ENCODE results near the gene DFFB.

The DFFB gene

DNA sequence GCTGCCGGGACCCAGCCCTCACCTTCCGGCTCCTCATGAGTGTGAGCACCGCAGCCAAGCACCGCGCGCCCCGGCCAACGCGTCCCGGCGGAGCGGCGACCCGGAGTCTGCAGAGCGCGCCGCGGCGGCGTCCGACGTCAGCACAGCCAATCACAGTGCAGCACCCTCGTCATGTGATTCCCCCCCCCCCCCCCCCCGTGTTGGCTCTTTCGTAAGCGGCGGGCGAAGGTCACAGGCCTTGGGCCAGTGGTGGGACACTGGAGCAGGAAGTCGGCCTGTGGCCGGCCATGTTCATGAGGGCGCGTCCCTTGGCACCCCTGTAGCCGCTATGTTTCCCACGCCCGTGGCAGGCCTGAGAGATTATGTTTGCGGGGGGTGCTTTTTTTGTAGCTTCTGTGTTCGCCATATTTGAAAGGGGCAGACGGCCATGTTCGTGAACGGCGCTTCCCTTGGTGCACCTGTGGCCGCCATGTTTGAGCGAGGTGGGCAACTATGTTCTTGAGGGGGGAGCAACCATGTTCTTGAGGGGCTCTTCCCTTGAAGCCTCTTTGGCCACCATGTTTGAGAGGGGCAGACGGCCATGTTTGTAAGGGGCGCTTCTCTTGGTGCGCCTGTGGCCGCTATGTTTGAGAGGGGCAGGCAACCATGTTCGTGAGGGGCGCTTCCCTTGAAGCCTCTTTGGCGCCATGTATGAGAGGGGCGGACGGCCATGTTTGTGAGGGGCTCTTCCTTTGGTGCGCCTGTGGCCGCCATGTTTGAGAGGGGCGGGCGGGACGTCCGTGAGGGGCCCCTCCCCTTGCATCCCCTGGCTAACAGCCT, 43.1 kb downstream of the DFFB start, which contains the start of gene C1orf174:
Gene C1orf174 (minus strand): TSS at position 123 of the 819 bp plus-strand sequence. CDS start 86 bp downstream, at position 37.
- peak within 1 kb of the TSS; percentile 88 to 90 for H3K4me3 ChIP-seq (ENCODE audit: low read depth in 1 of 2, low read length in 2 of 2)
- no peaks in the 10 kb centered on the region for H3K27me3 ChIP-seq (ENCODE audit: control insufficient read depth in 1 of 2, insufficient read depth in 2 of 2, low read length in 2 of 2)
- H3K4me1 ChIP-seq (ENCODE audit: control insufficient read depth in 1 of 2, insufficient read depth in 2 of 2, low read length in 2 of 2) = peaks cover 26 to 30% of the 10 kb centered on the region in 2 donors
- peaks cover 0 to 5% of the 10 kb centered on the region in 2 donors for H3K36me3 ChIP-seq (ENCODE audit: control insufficient read depth in 1 of 2, insufficient read depth in 2 of 2, low read length in 2 of 2)
- H3K9me3 ChIP-seq (ENCODE audit: control insufficient read depth in 1 of 2, low read length in 2 of 2) = peaks cover 0 to 5% of the 10 kb centered on the region in 2 donors
- H3K9ac ChIP-seq (ENCODE audit: low read depth in 1 of 2, low read length in 2 of 2) = peak within 1 kb of the TSS; percentile 84 to 89
- H3K27ac ChIP-seq (ENCODE audit: low read depth, low read length) = peak within 1 kb of the TSS; percentile 98

DNA sequence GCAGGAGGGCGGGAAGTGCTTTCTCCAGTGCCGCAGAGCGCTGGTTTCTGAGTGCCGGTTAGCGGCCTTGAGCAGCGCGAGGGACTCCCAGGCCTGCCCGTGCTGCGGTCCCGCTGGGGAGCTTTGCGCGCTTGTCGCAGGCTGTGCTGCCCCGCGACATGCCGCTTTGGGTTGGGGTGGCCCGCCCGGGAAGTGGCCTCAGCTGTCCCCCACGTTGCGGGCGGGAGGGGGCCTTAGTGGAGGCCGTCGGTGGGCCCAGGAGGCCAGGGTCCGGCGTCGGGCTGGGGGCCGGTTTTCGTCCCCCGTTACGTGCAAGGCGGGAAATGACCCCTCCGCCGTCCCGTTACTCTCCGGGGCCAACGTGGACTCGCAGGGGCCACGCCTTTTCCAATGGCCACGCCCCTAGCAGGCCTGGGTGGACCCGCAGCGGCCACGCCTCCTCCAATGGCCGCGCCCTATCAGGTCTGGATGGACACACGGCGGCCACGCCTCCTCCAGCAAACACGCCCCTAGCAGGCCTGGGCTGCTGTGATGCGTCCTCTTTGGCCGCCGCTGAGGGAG, 43.8 kb downstream of the DFFB start:
- peaks cover 26 to 30% of the 10 kb centered on the region in 2 donors for H3K4me1 ChIP-seq (ENCODE audit: control insufficient read depth in 1 of 2, insufficient read depth in 2 of 2, low read length in 2 of 2)
- H3K9ac ChIP-seq (ENCODE audit: low read depth in 1 of 2, low read length in 2 of 2) = peak overlapping the region; percentile 84 to 89

DNA sequence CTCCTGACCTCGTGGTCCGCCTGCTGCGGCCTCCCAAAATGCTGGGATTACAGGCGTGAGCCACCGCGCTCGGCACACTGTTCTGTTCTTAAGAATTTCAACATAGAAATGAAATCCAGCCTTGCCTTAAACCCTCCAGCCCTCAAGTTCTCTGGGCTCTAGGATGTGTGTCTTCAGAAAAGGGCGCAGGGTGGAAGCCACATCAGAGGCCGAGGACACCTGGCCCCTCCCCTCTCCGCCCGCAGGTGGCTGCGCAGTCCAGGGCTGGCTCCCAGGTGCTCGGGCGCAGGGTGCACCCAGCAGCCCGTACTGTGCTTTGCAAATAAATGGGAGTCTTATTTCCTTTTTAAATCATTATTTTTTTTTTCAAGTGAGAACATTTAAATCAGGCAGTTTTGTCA, 44.8 kb downstream of the DFFB start:
- H3K27ac ChIP-seq (ENCODE audit: low read depth, low read length) = no peak overlapping the region
- no peak overlapping the region for H3K9ac ChIP-seq (ENCODE audit: low read depth in 1 of 2, low read length in 2 of 2)
- no peaks in the 10 kb centered on the region for H3K36me3 ChIP-seq (ENCODE audit: control insufficient read depth in 1 of 2, insufficient read depth in 2 of 2, low read length in 2 of 2)
- H3K4me1 ChIP-seq (ENCODE audit: control insufficient read depth in 1 of 2, insufficient read depth in 2 of 2, low read length in 2 of 2) = peaks cover 26 to 30% of the 10 kb centered on the region in 2 donors
- H3K9me3 ChIP-seq (ENCODE audit: control insufficient read depth in 1 of 2, low read length in 2 of 2) = peaks cover 0 to 5% of the 10 kb centered on the region in 2 donors
- H3K4me3 ChIP-seq (ENCODE audit: low read depth in 1 of 2, low read length in 2 of 2) = no peak overlapping the region
- no peaks in the 10 kb centered on the region for H3K27me3 ChIP-seq (ENCODE audit: control insufficient read depth in 1 of 2, insufficient read depth in 2 of 2, low read length in 2 of 2)

More for the DNA sequence above, 43.8 kb downstream of the DFFB start:
- no peaks in the 10 kb centered on the region for H3K27me3 ChIP-seq (ENCODE audit: control insufficient read depth in 1 of 2, insufficient read depth in 2 of 2, low read length in 2 of 2)
- peaks cover 0 to 5% of the 10 kb centered on the region in 2 donors for H3K9me3 ChIP-seq (ENCODE audit: control insufficient read depth in 1 of 2, low read length in 2 of 2)
- H3K4me3 ChIP-seq (ENCODE audit: low read depth in 1 of 2, low read length in 2 of 2) = peak overlapping the region; percentile 88 to 90
- H3K27ac ChIP-seq (ENCODE audit: low read depth, low read length) = peak overlapping the region; percentile 98
- H3K36me3 ChIP-seq (ENCODE audit: control insufficient read depth in 1 of 2, insufficient read depth in 2 of 2, low read length in 2 of 2) = no peaks in the 10 kb centered on the region

DNA sequence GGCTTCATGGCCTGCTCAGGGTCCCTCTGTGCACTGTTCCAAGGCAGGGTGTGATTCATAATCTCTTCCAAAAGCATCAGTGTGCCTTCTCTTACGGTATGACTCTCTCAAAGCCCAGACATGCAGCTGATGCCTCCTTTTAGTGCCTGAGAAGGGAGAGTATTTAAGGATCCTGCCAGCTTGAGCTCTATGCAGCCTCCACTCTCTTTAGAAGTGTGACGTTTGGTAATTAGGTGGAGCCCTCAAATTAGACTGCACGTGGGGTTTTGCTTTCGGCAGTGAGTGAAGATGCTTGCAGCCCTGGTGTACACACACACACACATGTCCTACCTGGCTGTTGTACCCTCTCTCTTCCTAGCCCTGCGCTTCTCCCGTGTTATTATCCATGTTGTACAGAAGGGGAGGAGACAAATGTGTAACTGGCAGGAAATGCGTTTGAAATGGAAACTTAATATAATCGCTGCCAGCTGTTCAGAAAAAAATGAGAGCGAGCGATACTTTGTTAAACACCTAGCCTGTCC, 45.4 kb downstream of the DFFB start:
- H3K27me3 ChIP-seq (ENCODE audit: control insufficient read depth in 1 of 2, insufficient read depth in 2 of 2, low read length in 2 of 2) = no peaks in the 10 kb centered on the region
- no peak overlapping the region for H3K27ac ChIP-seq (ENCODE audit: low read depth, low read length)
- peaks cover 0 to 5% of the 10 kb centered on the region in 2 donors for H3K9me3 ChIP-seq (ENCODE audit: control insufficient read depth in 1 of 2, low read length in 2 of 2)
- H3K36me3 ChIP-seq (ENCODE audit: control insufficient read depth in 1 of 2, insufficient read depth in 2 of 2, low read length in 2 of 2) = no peaks in the 10 kb centered on the region
- peaks cover 26 to 30% of the 10 kb centered on the region in 2 donors for H3K4me1 ChIP-seq (ENCODE audit: control insufficient read depth in 1 of 2, insufficient read depth in 2 of 2, low read length in 2 of 2)
- peak overlapping the region; percentile 23 to 31 for H3K4me3 ChIP-seq (ENCODE audit: low read depth in 1 of 2, low read length in 2 of 2)
- H3K9ac ChIP-seq (ENCODE audit: low read depth in 1 of 2, low read length in 2 of 2) = peak overlapping the region in 1 of 2 donors; percentile 51

DNA sequence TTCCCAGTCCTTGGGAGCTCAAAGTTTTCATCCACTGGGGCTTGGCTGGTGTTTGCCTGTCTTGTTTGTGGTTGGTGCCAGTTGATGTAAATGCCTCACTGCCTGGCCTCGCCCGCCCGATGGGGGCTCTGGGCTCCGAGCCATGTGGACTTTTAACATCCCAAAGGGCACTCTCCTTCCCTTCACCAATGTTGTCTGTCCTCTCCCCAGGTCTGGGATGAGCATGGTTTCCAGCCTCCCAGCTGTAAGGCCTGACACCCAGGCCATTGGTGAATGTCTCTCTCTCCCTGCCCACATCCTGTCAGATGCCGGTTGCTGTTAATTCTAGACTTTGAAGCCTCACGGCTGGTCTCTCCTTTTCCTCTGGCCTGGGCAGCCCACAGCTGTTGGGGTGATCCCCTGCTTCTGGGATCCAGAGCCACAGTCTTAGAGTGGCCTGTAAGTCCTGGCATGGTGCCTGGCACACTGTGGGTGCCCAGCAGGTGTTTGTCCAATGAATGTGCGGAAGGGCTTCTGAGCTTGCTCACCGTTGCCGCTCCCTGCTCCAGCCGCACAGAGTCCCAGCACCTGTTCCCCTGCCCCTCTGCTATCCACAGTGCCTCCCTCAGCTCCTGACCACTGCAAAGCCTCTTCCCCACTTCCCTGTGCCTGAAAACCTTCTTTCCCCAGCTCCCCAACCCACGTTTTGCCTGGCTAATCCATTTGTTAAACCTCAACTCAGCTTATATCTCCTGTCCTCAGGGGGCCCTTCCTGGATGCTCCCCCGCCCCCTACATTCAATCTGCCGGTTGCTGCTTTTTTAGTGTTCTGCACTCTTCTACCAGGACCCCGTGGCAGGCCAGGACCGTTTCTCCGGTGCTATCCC, 46.1 kb downstream of the DFFB start:
- no peaks in the 10 kb centered on the region for H3K36me3 ChIP-seq (ENCODE audit: control insufficient read depth in 1 of 2, insufficient read depth in 2 of 2, low read length in 2 of 2)
- peaks cover 26 to 30% of the 10 kb centered on the region in 2 donors for H3K4me1 ChIP-seq (ENCODE audit: control insufficient read depth in 1 of 2, insufficient read depth in 2 of 2, low read length in 2 of 2)
- peak overlapping the region in 1 of 2 donors; percentile 51 for H3K9ac ChIP-seq (ENCODE audit: low read depth in 1 of 2, low read length in 2 of 2)
- no peaks in the 10 kb centered on the region for H3K9me3 ChIP-seq (ENCODE audit: control insufficient read depth in 1 of 2, low read length in 2 of 2)
- H3K27me3 ChIP-seq (ENCODE audit: control insufficient read depth in 1 of 2, insufficient read depth in 2 of 2, low read length in 2 of 2) = no peaks in the 10 kb centered on the region
- peak overlapping the region; percentile 23 to 31 for H3K4me3 ChIP-seq (ENCODE audit: low read depth in 1 of 2, low read length in 2 of 2)
- H3K27ac ChIP-seq (ENCODE audit: low read depth, low read length) = no peak overlapping the region

DNA sequence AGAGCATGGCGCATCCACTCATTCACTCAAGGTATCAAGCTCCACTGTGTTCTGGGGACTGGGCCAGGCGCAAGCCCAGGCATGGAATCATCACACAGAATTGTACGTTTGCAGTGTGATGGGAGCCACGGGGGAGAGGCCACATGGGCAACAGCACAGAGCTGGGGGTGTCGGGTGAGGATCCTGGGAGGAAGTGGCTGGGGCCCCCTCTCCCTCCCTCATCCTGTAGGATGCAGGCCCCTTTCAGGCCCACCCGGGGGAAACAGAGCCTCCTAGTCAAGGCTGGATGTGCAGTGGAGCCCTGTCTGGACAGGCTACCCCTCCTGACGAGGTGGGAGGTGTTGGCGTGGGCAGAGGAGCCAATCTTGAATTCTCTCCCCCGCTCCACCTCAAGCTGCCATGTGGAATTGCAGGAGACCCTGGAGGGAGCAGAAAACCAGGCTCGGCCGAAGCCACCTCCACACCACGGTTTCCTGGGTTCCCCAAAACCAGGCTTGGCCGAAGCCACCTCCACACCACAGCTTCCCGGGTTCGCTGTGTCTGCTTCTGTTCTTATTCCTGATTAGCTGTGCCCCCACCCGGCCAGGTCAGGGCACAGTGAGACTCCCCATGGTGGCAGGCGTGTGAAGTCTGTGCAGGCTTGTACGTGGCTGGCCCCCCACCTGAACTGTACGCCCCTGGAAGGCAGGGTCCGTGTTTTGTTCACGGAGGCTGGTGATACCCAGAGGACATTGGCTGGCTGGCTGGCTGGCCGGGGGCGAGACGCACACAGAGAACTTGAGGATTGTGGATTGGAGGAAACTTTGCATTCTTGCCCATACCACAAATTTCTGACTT, 46.9 kb downstream of the DFFB start:
- Histone ChIP-seq H3K4me1 (ENCODE audit: control insufficient read depth in 1 of 2, insufficient read depth in 2 of 2, low read length in 2 of 2) (peaks cover 19 to 28% of the 10 kb centered on the region in 2 donors), H3K36me3 (ENCODE audit: control insufficient read depth in 1 of 2, insufficient read depth in 2 of 2, low read length in 2 of 2) (no peaks in the 10 kb centered on the region), H3K27ac (ENCODE audit: low read depth, low read length) (no peak overlapping the region), H3K27me3 (ENCODE audit: control insufficient read depth in 1 of 2, insufficient read depth in 2 of 2, low read length in 2 of 2) (no peaks in the 10 kb centered on the region), H3K9ac (ENCODE audit: low read depth in 1 of 2, low read length in 2 of 2) (no peak overlapping the region), H3K4me3 (ENCODE audit: low read depth in 1 of 2, low read length in 2 of 2) (no peak overlapping the region), H3K9me3 (ENCODE audit: control insufficient read depth in 1 of 2, low read length in 2 of 2) (no peaks in the 10 kb centered on the region)

DNA sequence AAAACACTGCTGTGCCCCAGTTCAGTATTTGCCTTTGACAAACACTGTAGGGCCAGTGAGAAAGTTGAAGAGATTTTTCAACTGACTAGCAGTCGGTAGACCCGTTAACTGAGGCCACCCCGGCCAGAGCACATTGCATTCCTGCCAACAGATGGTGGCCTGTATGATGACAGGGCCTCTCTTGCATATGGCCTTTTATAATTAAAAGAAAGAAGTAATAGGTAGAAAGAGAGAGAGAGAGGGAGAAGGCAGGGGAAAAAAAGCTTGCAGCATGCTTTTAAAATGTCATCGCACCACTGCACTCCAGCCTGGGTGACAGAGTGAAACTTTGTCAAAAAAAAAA, 47.5 kb downstream of the DFFB start:
- no peak overlapping the region for H3K4me3 ChIP-seq (ENCODE audit: low read depth in 1 of 2, low read length in 2 of 2)
- no peak overlapping the region for H3K9ac ChIP-seq (ENCODE audit: low read depth in 1 of 2, low read length in 2 of 2)
- H3K4me1 ChIP-seq (ENCODE audit: control insufficient read depth in 1 of 2, insufficient read depth in 2 of 2, low read length in 2 of 2) = peaks cover 18 to 23% of the 10 kb centered on the region in 2 donors
- no peaks in the 10 kb centered on the region for H3K36me3 ChIP-seq (ENCODE audit: control insufficient read depth in 1 of 2, insufficient read depth in 2 of 2, low read length in 2 of 2)
- peaks cover 0 to 2% of the 10 kb centered on the region in 2 donors for H3K27me3 ChIP-seq (ENCODE audit: control insufficient read depth in 1 of 2, insufficient read depth in 2 of 2, low read length in 2 of 2)
- H3K9me3 ChIP-seq (ENCODE audit: control insufficient read depth in 1 of 2, low read length in 2 of 2) = no peaks in the 10 kb centered on the region
- no peak overlapping the region for H3K27ac ChIP-seq (ENCODE audit: low read depth, low read length)

DNA sequence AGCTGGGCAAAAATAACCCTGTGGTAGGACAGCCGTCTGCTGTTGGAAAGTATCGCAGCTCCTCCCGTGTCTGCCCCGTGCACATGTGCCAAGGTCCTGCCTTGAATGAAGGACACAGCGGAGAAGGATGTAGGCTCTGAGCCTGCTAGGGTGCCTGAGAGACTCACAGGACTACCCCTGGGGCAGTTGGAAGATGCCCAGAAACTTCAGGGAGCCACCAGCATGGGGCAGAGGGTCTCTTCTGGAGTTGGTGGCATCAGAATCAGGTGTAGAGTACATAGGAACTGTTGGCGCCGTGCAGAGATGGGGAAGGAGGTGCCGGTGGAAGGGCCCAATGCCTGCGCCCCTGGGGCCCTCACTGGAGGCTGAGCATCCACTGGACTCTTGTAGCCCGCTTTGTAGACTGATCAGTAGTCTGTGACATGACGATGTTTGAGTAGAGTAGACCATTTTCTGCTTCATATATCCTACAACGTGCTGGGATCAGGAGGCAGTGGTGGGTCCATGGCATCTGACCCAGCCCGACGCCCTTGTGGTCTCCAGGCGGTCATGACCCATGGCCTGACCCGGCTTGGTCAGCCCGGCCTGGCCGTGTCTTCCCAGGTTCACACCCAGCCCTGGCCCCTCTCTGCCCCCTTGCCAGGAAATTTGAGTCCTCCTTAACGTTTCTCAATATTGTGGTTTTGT, 48.1 kb downstream of the DFFB start:
- Histone ChIP-seq H3K4me3 (ENCODE audit: low read depth in 1 of 2, low read length in 2 of 2) (no peak overlapping the region), H3K9me3 (ENCODE audit: control insufficient read depth in 1 of 2, low read length in 2 of 2) (no peaks in the 10 kb centered on the region), H3K36me3 (ENCODE audit: control insufficient read depth in 1 of 2, insufficient read depth in 2 of 2, low read length in 2 of 2) (no peaks in the 10 kb centered on the region), H3K9ac (ENCODE audit: low read depth in 1 of 2, low read length in 2 of 2) (no peak overlapping the region), H3K27me3 (ENCODE audit: control insufficient read depth in 1 of 2, insufficient read depth in 2 of 2, low read length in 2 of 2) (peaks cover 2 to 7% of the 10 kb centered on the region in 2 donors), H3K4me1 (ENCODE audit: control insufficient read depth in 1 of 2, insufficient read depth in 2 of 2, low read length in 2 of 2) (peaks cover 18 to 23% of the 10 kb centered on the region in 2 donors), H3K27ac (ENCODE audit: low read depth, low read length) (no peak overlapping the region)

Data from duodenal mucosa (tissue), 2 donors.